Aorta (tissue), 5 donors: ENCODE measurements around the gene CLEC18B. TPM values are rescaled to one million over a fixed set of nuclear protein-coding genes. Genes with fewer than 3 reads are reported as not detected.
"Not testable (repeated sequence)": the region's sequence is repeated elsewhere in the genome, so short reads cannot be mapped to it uniquely, and the experiment has no call there.

Source experiments
- ATAC-seq: fragments of 200-7000 bp; cut with Tn5 transposase; one replicate; pipeline ENCODE4 v1.9.1; 2022; ENCODE audit warnings: moderate library complexity; ENCODE audit not compliant: low FRiP score
- DNase-seq, 2 donors: peaks; one replicate each; pipeline ENCODE4 v3.0.0-alpha.2; 2020
- H3K27ac ChIP-seq, 2 donors: one replicate each; pipeline ENCODE4 v1.5.1; 2013; ENCODE audit warnings: low read length in 2 of 2, mild to moderate bottlenecking in 2 of 2, moderate library complexity in 2 of 2, control low read depth in 1 of 2, inconsistent platforms in 1 of 2, low read depth in 1 of 2
- H3K27me3 ChIP-seq, 2 donors: one replicate each; pipeline ENCODE4 v1.6.1; 2013; ENCODE audit warnings: control low read depth in 1 of 2, low read length in 1 of 2, mild to moderate bottlenecking in 1 of 2, moderate library complexity in 1 of 2; ENCODE audit not compliant: insufficient read depth in 2 of 2, control insufficient read depth in 1 of 2
- H3K36me3 ChIP-seq, 2 donors: one replicate each; pipeline ENCODE4 v1.6.1; 2013; ENCODE audit warnings: control low read depth in 1 of 2, low read length in 1 of 2, mild to moderate bottlenecking in 1 of 2; ENCODE audit not compliant: insufficient read depth in 2 of 2, control insufficient read depth in 1 of 2
- H3K4me1 ChIP-seq, 2 donors: one replicate each; pipeline ENCODE4 v1.6.1; 2013; ENCODE audit warnings: low read length in 2 of 2, control low read depth in 1 of 2, mild to moderate bottlenecking in 1 of 2, moderate library complexity in 1 of 2; ENCODE audit not compliant: insufficient read depth in 2 of 2, control insufficient read depth in 1 of 2
- H3K4me3 ChIP-seq, 2 donors: one replicate each; pipeline ENCODE4 v1.5.1; 2013; ENCODE audit warnings: low read length in 2 of 2, control low read depth in 1 of 2, mild to moderate bottlenecking in 1 of 2
- H3K9me3 ChIP-seq: one replicate; pipeline ENCODE4 v1.6.1; 2013; ENCODE audit warnings: mild to moderate bottlenecking, low read length; ENCODE audit not compliant: control insufficient read depth
- WGBS, 2 donors: extraction: QIAGEN DNeasy Blood & Tissue Kit; methylation state at CpG; one replicate each; pipeline ENCODE4 v1.1.7; 2013; 5-methylcytosine and 5-hydroxymethylcytosine counted together
- intact Hi-C, 2 donors: fragments of 100-400 bp; cut with DNase I; formaldehyde crosslinking; loops; one replicate each; pipeline versions ENCODE4 v1.14.2 to v1.15.0; 2022
- polyA plus RNA-seq, 2 donors: library from polyadenylated mRNA; stranded (reverse); fragments of 200-250 nt; gene quantifications; one replicate each; pipeline ENCODE4 v1.2.3, GENCODE V29; 2013
- total RNA-seq, 2 donors: library from RNA; stranded (reverse); fragmentation: NEBNext Ultra II Directional; extraction: Animal tissue kit (Norgen Biotek cat#: 25700); gene quantifications; one replicate each; pipeline ENCODE4 v1.2.1, GENCODE V29; 2021
- donor health status: healthy with polysubstance abuse.
- donor health status: Bipolar disorder and iron deficiency.
- donor health status: DM: no; HTN: no; CAD: no.
- donor health status: DM: no; HTN: no; CAD: no.
- donor health status: DM: yes; HTN: yes; CAD: no.

The CLEC18B gene
- total and polyA plus RNA-seq, 4 donors: 0.75 to 6.5 (median 2.1) TPM

DNA sequence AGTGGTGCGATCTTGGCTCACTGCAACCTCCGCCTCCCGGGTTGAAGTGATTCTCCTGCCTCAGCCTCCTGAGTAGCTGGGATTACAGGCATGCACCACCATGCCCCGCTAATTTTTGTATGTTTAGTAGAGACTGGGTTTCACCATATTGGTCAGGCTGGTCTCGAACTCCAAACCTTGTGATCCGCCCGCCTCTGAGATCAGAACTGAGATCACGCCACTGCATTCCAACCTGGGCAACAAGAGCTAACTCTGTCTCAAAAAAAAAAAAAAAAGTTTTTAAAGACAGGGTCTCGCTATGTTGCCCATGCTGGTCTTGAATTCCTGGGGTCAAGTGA, 47.5 kb downstream of the CLEC18B start:
- H3K36me3 ChIP-seq, intact Hi-C loops, H3K9me3 ChIP-seq, H3K27me3 ChIP-seq, H3K4me1 ChIP-seq, DNase-seq, H3K4me3 ChIP-seq, H3K27ac ChIP-seq, ATAC-seq: not testable (repeated sequence)
- WGBS, 2 donors: 96% methylated on average over 9 of the region's 9 CpGs

DNA sequence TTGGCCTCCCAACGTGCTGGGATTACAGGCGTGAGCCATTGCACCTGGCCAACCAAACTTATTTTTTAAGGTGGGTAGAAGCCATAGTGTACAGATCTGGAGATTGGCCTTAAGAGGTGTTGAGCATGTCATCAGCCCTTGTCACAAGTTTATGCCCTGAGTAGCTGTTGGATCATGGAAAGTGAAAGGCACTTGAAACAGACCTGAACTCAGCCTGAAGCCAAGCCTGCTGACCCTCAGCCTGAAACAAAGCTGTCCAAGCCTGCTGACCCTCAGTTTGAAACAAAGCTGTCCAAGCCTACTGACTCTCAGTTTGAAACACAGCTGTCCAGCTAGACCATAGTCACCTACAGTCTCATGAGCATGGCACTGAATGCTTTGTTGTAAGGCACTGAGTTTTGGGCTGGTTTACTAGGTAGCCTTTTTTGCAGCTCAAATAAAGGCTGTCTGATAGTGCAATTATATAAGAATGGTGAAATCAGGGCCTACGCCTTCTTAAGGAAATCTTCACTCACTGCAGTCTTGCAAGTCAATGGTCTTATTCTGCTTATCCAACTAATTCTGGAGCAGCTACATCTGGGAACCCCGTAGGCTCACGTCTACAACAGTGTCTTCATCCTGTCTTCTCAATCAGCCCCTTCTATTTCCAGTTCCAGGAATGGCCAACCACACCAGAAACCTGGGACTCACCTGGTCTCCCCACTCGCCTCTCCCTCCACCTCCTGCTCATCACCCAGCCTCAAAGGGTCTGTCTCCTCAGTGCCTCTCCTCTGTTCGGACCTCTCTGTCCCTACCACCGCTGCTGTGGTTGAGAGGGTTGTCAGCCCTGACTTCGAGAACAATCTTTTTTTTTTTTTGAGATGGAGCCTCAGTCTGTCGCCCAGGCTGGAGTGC, 48.1 kb downstream of the CLEC18B start:
- H3K27ac ChIP-seq: no peak overlapping the region
- DNase-seq (no peak), ATAC-seq (peak; percentile 45)
- no peaks in the 10 kb centered on the region for H3K9me3 ChIP-seq
- intact Hi-C loops: no loop called here
- H3K4me1 ChIP-seq: no peaks in the 10 kb centered on the region
- whole genome bisulfite sequencing, 2 donors: 84 to 88% methylated on average over 10 of the region's 10 CpGs
- no peaks in the 10 kb centered on the region for H3K27me3 ChIP-seq
- H3K36me3 ChIP-seq: no peaks in the 10 kb centered on the region
- H3K4me3 ChIP-seq: no peak overlapping the region

DNA sequence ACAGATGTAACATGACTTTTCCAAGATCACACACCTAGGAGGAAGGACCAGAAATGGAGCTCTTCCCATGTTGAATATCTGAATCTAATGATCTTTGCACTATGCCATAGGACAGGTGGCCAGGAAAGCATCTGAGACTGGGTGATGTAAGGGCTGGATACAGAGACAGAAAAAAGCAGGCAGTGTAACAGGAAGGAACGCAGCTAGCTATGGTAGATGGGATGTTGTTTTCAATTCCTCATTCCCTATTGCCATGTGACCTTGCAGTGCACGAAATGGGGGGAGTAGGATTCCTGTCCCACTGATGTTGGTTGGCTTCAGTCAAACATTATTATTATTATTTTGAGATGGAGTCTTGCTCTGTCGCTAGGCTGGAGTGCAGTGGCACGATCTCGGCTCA, 48.9 kb downstream of the CLEC18B start:
- DNase-seq (no peak), ATAC-seq (no peak)
- Histone ChIP-seq H3K9me3 (no peaks in the 10 kb centered on the region), H3K4me3 (no peak overlapping the region), H3K27me3 (no peaks in the 10 kb centered on the region), H3K27ac (no peak overlapping the region), H3K36me3 (no peaks in the 10 kb centered on the region), H3K4me1 (no peaks in the 10 kb centered on the region)
- intact Hi-C loops: no loop called here
- WGBS, 2 donors: 84 to 87% methylated on average over 5 of the region's 5 CpGs

DNA sequence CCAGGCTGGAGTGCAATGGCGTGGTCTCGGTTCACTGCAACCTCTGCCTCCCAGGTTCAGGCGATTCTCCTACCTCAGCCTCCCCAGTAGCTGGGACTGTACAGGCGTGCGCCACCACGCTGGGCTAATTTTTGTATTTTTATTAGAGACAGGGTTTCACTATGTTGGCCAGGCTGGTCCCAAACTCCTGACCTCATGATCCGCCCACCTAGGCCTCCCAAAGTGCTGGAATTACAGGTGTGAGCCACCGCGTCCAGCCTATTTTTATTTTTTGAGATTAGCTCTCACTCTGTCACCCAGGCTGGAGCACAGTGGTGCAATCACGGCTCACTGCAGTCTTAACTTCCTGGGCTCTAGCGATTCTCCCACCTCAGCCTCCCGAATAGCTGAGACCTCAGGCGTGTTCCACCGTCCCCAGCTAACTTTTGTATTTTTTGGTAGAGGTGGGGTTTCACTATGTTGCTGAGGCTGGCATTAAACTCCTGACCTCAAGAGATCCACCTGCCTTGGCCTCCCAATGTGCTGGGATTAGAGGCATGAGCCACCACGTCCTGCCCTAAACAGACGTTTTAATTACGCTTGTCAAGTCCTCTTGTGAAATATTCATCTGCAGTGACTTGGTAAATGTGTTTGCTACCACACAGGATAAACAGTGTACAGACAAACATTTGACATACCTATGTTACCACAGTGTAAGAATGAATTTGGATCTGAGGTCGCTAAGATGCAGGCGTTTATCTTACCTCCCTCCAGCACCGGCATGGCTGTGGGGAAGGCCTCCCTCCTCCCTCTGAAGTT, 50.7 kb downstream of the CLEC18B start:
- H3K27me3 ChIP-seq, intact Hi-C loops, H3K27ac ChIP-seq, H3K4me3 ChIP-seq, H3K4me1 ChIP-seq, H3K9me3 ChIP-seq, ATAC-seq, DNase-seq, H3K36me3 ChIP-seq: not testable (repeated sequence)
- WGBS, 2 donors: 89 to 91% methylated on average over 20 of the region's 20 CpGs

DNA sequence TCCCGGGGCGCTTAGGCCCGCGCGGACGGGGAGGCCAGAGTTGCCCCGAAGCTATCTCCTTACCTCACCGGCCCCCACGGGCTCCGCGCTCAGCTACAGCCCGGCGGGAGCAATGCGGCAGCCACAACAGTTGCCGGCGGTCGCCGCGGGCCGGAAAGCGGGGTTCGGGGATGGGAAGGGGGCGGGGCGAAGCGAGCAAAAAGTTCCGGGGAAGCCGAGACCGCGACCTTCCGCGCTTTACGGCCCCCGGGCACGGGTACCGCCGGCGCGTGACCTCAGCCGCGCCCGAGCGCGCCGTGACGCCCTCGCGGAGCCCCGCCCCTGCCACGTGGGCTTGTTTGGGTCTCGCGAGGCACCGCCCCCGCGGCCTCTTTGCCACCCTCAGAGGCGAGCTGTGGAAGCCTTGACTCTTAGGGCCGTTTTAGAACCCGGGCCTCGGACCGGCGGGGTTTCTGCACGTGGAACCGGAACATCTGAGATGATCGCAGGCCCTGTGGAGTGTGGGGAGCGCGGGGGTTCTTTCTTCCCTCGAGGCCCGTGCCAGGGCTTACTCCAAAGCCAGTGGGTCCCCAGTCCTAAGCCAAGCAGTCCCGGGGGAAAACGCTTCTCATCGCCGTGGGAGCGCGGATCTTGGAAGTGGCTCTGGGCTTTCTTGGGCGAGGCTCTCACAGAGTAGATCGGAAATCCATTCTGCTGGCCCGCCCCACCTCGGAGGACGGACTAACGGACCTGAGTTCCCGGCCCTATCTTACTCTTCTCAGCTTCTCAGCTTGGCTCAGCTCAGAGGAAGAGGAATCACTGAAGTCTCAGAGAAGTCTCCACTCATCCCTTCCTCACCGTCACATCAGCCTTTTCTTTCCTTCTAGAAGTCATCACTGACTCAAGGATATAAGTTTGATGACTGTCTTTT, 53.0 kb downstream of the CLEC18B start:
- Histone ChIP-seq H3K4me3 (peak overlapping the region; percentile 81 to 100), H3K27ac (peak overlapping the region in 1 of 2 donors; percentile 86)
- H3K9me3 ChIP-seq, H3K4me1 ChIP-seq, H3K27me3 ChIP-seq, intact Hi-C loops, H3K36me3 ChIP-seq: not testable (repeated sequence)
- 1% methylated on average over 58 to 69 of the region's 81 CpGs for WGBS, 2 donors
- DNase-seq (peak; percentile 98 to 100), ATAC-seq (peak; percentile 99)

DNA sequence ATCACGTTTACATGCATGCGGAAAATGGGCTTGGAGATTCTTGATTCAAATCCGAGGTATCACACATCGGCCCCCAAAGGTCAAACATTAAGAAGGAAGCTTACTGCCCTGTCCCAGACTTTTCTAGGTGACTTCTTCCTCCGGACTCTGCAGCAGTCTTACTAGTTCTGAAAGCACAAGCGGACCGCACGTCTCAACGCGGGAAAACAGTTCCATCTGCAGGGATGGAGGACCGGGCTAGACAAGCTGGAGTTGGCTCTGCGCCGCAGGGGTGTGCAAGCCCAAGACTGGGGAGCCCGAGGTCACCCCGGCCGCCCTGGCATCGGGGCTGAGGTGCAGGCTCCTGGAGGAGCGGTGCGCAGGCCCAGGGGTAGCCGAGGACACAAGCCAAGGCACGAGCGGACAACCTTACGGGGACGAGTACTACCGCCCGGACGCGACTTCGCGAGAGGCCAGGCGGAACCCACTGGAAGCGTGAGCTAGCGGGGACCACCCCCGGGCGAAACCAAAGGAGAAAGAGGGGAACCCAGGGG, 53.7 kb downstream of the CLEC18B start:
- DNase-seq (peak; percentile 72 to 89), ATAC-seq (peak; percentile 58)
- H3K27me3 ChIP-seq, H3K9me3 ChIP-seq, H3K4me1 ChIP-seq, H3K36me3 ChIP-seq, intact Hi-C loops: not testable (repeated sequence)
- Histone ChIP-seq H3K27ac (peak overlapping the region in 1 of 2 donors; percentile 86), H3K4me3 (peak overlapping the region; percentile 81 to 100)
- WGBS, 2 donors: 0% methylated on average over 31 to 35 of the region's 35 CpGs

DNA sequence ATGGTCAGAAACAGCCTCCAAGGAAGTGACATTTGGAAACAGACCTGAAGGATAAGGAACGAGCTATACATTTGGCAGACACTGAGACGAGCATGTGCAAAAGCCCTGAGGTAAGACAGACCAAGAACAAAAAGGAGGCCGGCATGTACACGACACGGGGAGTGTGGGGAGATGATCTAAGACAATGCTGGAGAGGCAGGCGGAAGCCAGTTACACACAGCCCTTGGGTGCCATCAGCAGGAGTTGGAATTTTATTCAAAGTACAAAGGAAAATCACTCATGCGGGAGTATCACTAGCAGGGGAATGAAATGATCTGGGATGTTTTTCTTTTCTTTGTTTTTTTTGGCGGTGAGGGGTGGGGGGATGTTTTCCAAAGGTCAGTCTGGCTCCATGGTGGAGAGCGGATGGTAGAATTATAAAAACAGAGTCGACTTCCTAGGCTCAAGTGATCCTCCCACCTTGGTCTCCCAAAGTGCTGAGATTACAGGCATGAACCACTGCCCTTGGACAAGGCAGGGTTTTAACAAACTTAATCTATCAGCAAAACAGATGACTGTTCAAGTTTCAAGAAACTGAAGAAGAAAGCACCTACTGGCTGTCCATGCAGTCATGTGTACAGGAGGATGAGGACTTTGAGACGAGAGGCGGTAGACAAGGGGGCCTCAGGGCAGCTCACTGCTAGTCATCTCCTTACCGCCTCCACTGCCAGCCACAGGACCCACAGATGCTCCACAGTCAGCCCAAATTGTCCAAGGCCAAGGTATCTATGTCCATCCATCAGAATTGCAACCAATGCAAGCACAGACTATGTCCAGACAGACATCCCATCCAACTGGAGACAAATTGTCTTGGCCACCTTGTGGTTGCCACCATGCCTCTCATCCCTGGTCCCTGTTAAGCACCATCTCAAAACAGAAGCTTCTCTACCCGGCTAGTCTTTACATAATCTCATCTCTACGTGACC, 59.4 kb downstream of the CLEC18B start:
- H3K4me3 ChIP-seq, H3K9me3 ChIP-seq, DNase-seq, ATAC-seq, H3K36me3 ChIP-seq, H3K27me3 ChIP-seq, H3K4me1 ChIP-seq, intact Hi-C loops, H3K27ac ChIP-seq: not testable (repeated sequence)
- WGBS, 2 donors: 53 to 65% methylated on average over 9 to 10 of the region's 15 CpGs
